K562 (cell line): ENCODE results near the gene MCMBP.

Experiments
- YY1 ChIP-seq, 3 experiments: IDR thresholded peaks; 2 replicates each; pipeline ENCODE4 v1.6.1; 2011; ENCODE audit warnings: low read length in 2 of 3, mild to moderate bottlenecking in 2 of 3, moderate library complexity in 2 of 3, borderline replicate concordance in 1 of 3, control low read depth in 1 of 3, low read depth in 1 of 3; ENCODE audit not compliant: insufficient read depth in 3 of 3, insufficient replicate concordance in 2 of 3, control insufficient read depth in 1 of 3, insufficient read length in 1 of 3; ENCODE audit errors: extremely low read depth in 1 of 3
- ZNF512 ChIP-seq: IDR thresholded peaks from 2 replicates; pipeline ENCODE4 v1.6.1; 2016; ENCODE audit warnings: missing genetic modification characterization, missing compliant biosample characterization
- TF ChIP-seq, protein P1 (sequence below): fragments of 450-650 bp; IDR thresholded peaks from 2 replicates; pipeline ENCODE4 v1.6.1; 2016; ENCODE audit warnings: mild to moderate bottlenecking, moderate library complexity
- TF ChIP-seq, protein P2 (sequence below): sonication (generic); formaldehyde crosslinking; IDR thresholded peaks from 2 replicates; pipeline ENCODE4 v1.9.0; 2022; ENCODE audit warnings: mild to moderate bottlenecking, missing genetic modification reagents

- no peak for TF ChIP-seq ZNF512 (tag)
- TF ChIP-seq YY1 (IDR thresholded peaks at IDR 0.05; ENCODE audit: borderline replicate concordance in 1 of 3, control insufficient read depth in 1 of 3, extremely low read depth in 1 of 3, insufficient read depth in 3 of 3, insufficient read length in 1 of 3, insufficient replicate concordance in 2 of 3, low read depth in 1 of 3, low read length in 2 of 3) = no peak
- TF ChIP-seq, protein P1, sequence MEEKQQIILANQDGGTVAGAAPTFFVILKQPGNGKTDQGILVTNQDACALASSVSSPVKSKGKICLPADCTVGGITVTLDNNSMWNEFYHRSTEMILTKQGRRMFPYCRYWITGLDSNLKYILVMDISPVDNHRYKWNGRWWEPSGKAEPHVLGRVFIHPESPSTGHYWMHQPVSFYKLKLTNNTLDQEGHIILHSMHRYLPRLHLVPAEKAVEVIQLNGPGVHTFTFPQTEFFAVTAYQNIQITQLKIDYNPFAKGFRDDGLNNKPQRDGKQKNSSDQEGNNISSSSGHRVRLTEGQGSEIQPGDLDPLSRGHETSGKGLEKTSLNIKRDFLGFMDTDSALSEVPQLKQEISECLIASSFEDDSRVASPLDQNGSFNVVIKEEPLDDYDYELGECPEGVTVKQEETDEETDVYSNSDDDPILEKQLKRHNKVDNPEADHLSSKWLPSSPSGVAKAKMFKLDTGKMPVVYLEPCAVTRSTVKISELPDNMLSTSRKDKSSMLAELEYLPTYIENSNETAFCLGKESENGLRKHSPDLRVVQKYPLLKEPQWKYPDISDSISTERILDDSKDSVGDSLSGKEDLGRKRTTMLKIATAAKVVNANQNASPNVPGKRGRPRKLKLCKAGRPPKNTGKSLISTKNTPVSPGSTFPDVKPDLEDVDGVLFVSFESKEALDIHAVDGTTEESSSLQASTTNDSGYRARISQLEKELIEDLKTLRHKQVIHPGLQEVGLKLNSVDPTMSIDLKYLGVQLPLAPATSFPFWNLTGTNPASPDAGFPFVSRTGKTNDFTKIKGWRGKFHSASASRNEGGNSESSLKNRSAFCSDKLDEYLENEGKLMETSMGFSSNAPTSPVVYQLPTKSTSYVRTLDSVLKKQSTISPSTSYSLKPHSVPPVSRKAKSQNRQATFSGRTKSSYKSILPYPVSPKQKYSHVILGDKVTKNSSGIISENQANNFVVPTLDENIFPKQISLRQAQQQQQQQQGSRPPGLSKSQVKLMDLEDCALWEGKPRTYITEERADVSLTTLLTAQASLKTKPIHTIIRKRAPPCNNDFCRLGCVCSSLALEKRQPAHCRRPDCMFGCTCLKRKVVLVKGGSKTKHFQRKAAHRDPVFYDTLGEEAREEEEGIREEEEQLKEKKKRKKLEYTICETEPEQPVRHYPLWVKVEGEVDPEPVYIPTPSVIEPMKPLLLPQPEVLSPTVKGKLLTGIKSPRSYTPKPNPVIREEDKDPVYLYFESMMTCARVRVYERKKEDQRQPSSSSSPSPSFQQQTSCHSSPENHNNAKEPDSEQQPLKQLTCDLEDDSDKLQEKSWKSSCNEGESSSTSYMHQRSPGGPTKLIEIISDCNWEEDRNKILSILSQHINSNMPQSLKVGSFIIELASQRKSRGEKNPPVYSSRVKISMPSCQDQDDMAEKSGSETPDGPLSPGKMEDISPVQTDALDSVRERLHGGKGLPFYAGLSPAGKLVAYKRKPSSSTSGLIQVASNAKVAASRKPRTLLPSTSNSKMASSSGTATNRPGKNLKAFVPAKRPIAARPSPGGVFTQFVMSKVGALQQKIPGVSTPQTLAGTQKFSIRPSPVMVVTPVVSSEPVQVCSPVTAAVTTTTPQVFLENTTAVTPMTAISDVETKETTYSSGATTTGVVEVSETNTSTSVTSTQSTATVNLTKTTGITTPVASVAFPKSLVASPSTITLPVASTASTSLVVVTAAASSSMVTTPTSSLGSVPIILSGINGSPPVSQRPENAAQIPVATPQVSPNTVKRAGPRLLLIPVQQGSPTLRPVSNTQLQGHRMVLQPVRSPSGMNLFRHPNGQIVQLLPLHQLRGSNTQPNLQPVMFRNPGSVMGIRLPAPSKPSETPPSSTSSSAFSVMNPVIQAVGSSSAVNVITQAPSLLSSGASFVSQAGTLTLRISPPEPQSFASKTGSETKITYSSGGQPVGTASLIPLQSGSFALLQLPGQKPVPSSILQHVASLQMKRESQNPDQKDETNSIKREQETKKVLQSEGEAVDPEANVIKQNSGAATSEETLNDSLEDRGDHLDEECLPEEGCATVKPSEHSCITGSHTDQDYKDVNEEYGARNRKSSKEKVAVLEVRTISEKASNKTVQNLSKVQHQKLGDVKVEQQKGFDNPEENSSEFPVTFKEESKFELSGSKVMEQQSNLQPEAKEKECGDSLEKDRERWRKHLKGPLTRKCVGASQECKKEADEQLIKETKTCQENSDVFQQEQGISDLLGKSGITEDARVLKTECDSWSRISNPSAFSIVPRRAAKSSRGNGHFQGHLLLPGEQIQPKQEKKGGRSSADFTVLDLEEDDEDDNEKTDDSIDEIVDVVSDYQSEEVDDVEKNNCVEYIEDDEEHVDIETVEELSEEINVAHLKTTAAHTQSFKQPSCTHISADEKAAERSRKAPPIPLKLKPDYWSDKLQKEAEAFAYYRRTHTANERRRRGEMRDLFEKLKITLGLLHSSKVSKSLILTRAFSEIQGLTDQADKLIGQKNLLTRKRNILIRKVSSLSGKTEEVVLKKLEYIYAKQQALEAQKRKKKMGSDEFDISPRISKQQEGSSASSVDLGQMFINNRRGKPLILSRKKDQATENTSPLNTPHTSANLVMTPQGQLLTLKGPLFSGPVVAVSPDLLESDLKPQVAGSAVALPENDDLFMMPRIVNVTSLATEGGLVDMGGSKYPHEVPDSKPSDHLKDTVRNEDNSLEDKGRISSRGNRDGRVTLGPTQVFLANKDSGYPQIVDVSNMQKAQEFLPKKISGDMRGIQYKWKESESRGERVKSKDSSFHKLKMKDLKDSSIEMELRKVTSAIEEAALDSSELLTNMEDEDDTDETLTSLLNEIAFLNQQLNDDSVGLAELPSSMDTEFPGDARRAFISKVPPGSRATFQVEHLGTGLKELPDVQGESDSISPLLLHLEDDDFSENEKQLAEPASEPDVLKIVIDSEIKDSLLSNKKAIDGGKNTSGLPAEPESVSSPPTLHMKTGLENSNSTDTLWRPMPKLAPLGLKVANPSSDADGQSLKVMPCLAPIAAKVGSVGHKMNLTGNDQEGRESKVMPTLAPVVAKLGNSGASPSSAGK = no peak
- TF ChIP-seq, protein P2, sequence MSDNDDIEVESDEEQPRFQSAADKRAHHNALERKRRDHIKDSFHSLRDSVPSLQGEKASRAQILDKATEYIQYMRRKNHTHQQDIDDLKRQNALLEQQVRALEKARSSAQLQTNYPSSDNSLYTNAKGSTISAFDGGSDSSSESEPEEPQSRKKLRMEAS (CRISPR knock-in tag) = no peak
Observed at GRCh38 chr10:119782981-119783664, 89.5 kb downstream of the MCMBP start.
